ENCODE results near the gene JMY.

The JMY gene

DNA sequence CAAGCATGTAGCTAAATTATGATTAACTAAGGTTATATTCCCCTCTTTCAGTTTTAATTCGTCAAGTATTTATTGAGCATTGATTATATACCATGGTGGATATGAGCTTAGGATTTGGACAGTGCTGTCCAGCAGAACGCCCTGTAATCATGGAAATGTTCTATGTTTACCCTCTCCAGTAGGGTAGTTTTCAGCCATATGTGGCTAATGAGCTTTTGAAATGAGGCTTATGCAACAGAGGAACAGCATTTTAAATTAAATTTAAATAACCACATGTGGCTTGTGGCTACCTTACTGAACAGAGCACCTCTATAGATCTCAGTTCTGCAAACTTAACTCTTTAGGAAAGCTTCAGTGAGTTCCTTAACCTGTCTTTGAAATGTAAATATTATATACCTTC, 59.1 kb downstream of the JMY start:
- no peak for DNase-seq

DNA sequence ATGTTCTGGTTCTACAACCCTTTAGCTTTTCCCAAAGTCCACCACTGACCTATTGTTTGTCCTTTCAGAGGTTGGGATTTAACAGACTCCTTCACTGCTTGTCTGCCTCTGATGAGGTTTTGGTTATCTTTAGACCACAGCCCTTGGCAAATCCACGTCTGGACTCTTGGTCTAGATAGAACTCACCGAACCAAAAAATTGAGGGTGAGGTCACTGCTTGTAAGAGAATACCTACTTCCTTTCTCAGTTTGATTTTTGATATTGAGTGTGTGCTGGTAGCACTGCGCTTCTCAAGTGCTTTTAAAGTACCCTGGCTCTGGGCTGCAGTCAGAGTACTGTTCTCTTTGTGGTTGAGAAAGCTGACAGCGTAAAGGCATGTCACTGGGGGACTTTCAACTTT, 61.7 kb downstream of the JMY start:
- peak; percentile 9 for DNase-seq

DNA sequence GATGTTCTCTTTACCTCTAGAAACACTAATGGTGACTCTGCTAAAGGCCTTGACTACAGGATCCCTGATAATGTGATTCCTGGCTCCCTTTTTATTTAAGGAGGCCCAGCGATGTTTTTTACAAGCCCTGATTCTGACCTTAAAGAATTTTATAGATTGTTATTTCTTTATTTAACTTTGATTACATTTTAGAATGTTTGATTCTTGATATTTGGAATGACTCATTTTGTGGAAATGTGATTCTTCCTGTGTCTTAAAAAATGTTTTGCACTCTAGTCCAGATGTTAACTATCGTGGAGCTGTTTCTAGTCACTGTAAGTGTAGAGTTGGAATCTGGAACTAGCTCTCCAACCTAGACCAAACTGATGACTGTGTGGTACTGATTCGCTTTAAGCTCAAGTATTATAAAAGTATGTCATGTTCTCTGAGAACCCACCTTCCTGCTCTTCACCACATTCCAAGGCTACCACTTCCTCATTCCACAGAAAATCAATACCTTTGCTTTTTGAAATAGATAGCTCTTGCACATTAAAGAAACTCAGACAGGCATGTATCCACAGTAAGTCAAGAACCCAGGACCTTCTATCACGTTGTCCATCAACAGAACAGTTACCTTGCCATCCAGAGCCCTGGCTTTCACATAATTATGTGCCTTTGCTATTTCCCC, 65.2 kb downstream of the JMY start:
- DNase-seq = no peak

DNA sequence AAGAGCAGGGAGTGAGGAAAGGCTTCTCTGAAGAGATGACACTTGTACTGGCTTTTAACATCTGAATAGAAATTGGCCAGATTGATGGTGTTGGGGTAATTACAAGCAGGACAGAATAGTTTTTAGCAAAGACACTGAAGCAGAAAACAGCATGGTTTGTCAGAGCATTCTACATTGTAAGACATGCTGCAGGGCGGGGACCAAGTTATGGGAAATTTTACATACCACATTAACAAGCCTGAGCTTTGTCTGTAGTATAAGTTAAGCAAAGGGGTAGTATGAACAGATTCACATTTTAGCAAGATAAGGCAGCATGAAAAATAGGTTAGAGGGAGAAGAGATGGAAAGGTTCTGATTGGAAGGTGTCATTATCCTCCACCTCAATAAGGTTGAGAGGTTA, 66.5 kb downstream of the JMY start:
- no peak for DNase-seq

DNA sequence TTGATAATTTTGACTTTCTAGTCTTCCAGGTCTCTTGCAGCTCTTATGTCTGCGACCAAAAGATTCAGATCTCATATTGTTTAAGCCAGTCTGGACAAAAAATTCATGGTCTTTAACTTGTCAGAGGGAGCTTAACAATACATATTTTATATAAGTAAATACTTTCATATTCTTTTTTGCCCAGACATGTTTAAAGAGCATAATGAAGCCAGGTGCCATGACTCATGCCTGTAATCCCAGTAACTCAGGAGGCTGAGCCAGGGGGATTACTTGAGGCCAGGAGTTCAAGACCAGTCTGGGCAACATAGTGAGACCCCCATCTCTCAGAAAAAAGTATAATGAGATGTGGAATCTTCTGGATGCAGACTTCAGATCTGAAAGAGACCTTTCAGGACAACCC, 69.8 kb downstream of the JMY start:
- DNase-seq = no peak

DNA sequence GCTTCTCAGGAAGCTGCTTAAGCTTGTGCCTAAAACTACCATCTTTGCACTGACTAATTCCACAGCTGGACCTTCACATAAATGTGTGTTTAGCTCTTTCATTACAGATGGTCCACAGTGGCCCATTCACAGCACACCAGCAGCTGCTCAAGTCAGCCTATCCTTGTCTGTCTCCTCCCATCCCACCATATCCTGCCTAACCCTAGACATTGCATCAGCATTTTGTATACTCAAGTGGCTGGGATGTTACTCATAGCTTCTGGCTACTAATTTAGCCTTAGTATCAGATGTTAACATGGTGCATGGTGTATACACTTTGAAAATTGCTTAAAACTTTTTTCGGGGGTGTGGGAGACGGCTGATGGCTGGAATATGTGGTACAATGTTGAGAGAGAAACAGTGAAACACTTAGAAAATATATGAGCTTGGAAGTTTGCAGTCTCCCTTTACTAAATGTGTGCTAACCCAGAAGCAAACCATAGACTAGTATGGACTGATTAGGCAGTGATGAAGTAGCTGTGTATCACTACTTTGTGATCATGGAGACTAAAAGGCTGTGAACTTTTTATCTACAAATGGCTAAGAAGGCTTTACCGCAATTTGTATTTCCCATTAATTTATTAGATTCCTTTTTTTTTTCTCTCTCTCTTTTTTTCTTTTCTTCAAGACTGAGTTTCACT, 83.1 kb downstream of the JMY start:
- peak; percentile 4 for DNase-seq

DNA sequence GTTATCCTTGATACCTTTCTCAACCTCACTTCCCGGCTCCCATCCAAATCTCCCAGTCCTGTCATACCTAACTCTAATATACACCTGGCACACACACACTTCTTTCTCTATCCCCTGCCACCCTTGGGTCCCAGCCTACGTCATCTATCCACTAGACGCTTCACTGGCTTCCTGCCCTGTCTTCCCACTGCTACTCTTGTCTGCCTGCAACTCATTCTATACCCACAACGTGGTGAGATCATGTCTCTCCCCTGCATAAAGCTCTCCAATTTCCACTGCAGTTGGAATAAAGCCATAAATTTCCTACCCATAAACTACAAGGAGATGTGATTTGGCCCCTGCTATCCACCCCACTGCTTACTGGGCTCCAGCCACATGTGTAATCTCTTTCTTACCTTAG, 93.5 kb downstream of the JMY start:
- DNase-seq = no peak

DNA sequence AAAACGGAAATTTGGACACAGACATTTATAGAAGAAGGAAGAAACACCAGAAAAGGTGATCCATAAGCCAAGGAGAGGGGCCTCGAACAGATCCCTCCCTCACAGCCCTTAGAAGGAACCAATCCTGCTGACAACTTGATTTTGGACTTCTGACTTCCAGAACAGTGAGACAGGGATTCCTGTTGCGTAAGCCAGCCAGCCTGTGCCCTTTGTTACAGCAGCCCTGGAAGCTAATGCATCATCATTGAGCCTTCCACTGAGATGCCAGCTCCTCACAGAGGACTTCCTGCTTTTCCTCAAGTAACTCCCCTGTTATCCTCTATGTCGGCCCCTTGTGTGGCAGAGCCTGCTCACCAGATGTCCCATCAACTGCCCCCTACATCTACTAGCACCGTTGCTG, 94.1 kb downstream of the JMY start:
- no peak for DNase-seq

DNA sequence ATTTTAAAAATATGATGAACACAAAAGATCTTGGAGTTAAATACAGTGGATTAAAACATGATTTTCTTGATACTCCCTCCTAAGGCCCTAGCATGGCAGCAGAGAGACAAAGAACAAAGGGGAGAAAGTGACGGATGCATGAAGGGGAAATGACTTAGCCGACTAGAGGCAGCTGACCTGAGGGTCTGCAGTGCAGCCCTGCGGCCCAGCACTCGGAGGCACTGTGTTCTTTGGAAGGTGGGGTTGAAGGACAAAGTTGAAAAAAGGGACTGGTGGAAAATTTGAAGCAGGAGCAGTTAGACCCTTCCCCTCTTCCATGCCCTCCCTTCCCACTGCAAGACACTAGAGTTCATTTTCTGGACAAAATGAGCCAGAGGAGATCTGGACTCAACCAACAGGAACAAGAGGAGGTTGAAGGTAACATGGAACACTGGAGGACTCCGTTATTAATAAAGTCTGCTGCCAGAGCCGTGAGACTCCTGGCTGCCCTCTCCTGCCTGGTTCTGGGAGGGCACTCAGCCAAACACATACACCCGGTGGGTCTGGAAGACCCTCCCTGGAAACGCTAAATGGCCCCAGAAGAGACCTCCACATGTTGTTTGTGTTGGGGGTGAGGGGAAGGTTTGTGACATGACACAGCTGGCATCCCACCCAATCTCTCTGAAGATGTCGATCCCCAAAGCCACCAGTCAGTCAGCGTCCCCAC, 98.1 kb downstream of the JMY start:
- no peak for DNase-seq

DNA sequence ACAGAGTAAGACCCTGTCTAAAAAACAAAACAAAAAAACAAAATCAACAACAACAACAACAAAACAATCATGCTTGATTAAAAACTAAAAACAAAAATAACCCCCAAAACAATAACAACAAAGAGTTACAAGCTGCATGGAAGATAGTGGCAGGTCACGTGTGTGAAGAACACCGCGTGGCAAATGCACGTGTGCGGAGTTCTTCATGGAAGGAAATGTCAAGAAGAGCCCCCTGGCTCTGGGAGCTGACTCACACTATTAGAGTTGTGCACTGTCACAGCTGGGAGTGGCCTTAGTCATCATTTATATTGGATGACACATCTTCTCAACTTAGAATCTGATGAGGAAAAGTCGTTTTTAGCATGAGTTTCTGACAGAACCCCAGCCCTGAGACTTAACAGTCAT, 110.5 kb downstream of the JMY start:
- no peak for DNase-seq

DNA sequence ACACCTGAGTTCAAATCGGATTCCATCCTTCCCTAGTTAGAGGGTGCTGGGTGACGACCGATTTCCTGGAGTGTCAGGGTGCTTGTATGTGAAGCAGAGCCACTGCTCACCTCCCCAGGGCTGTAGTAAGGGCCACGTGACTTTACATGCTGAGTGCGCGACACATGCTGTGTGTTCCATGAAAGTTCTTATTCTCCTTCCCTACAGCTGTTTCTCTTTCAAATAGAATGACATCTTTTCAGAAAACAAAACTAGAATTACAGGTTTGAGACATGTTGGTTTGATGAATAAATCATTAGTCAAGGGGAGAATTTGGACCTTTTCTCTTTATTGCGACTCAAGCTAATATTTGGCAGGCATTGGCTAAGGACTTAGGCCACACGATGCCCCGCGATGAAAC, 113.1 kb downstream of the JMY start:
- no peak for DNase-seq

DNA sequence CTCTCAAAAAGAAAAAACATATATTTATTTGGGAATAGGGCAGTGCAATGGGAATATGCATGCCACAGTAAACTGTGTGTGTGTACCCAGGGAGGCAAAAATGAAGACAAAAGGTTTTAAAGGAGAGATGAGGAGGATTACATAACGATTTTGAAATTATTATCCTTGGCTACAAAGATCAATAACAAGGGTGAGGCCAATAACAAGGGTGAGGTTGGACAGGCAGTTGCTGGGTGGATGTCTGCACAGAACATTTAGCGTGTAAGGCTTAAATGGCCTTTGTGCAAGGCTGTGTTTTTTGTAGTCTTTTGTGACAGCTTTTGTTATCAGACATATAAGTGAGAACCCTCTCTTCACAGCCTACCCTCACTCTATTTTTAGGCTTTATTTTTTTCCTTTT, 114.0 kb downstream of the JMY start:
- DNase-seq = no peak

DNA sequence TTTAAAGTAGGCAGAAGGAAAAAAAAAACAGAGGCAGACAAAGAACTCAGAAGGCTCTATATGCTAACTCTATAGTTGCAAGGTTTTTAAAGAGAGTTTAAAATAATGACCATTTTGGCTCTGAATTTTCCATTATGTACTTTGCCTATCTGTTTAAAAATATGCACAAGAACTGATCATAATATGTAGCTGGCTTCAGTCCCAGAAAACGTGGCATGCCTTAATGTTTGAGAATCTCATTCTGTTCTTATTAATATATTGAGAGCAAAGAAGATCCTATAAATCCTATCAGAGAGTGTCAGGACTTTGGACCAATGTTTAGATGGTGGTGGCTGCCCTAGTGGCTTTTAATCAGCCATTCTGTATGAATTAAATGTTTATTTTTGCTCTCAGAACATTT, 121.5 kb downstream of the JMY start:
- no peak for DNase-seq

All from NCI-H146 (cell line).